H1 (cell line): ENCODE data around the gene RIPOR1. TPM values are rescaled to one million over a fixed set of nuclear protein-coding genes. Genes with fewer than 3 reads are reported as not detected.

ENCODE experiments used
- CTCF ChIA-PET: fragments of 300-600 bp; sonication (Branson Sonifier 250); formaldehyde crosslinking; loops from one replicate; lab custom pipeline; 2021; ENCODE audit not compliant: partially characterized antibody; lab: Charles Lee
- POLR2A ChIA-PET: fragments of 300-600 bp; sonication (Branson Sonifier 250); formaldehyde crosslinking; loops from one replicate; lab custom pipeline; 2021; ENCODE audit warnings: inconsistent platforms; ENCODE audit not compliant: partially characterized antibody; lab: Charles Lee
- DNase-seq, 2 experiments: peaks; one replicate each; pipeline versions ENCODE4 v3.0.0 to v3.0.0-alpha.2; 2010 to 2022; ENCODE audit warnings: low spot score in 2 of 2, low read depth in 1 of 2, mixed read lengths in 1 of 2
- FAIRE-seq: peaks from 2 replicates; lab custom pipeline; 2011; peaks lifted over from hg19 to GRCh38; lab: Jason Lieb, UNC
- H2AFZ ChIP-seq: 2 replicates; pipeline ENCODE4 v1.8.1; 2012; ENCODE audit warnings: low read length, inconsistent platforms
- H2AK5ac ChIP-seq: 2 replicates; pipeline ENCODE4 v1.6.1; 2013; ENCODE audit warnings: low read depth, low read length
- H2BK120ac ChIP-seq: replicated peaks from 2 replicates; pipeline ENCODE3; 2013; ENCODE audit warnings: low read depth, low read length, inconsistent platforms
- H2BK12ac ChIP-seq: 2 replicates; pipeline ENCODE4 v1.6.1; 2013; ENCODE audit warnings: low read depth, low read length
- H2BK15ac ChIP-seq: 2 replicates; pipeline ENCODE4 v1.6.1; 2013; ENCODE audit warnings: low read length
- H2BK20ac ChIP-seq: 2 replicates; pipeline ENCODE4 v1.6.1; 2013; ENCODE audit warnings: low read length
- H2BK5ac ChIP-seq: 2 replicates; pipeline ENCODE4 v1.6.1; 2013; ENCODE audit warnings: low read depth, low read length
- H3K14ac ChIP-seq: 2 replicates; pipeline ENCODE4 v1.6.1; 2013; ENCODE audit warnings: inconsistent platforms; ENCODE audit not compliant: insufficient read length
- H3K18ac ChIP-seq: 2 replicates; pipeline ENCODE4 v1.6.1; 2013; ENCODE audit warnings: low read length; ENCODE audit errors: extremely low read depth
- H3K23ac ChIP-seq: 2 replicates; pipeline ENCODE4 v1.6.1; 2013; ENCODE audit warnings: inconsistent platforms; ENCODE audit not compliant: insufficient read length
- H3K23me2 ChIP-seq: 2 replicates; pipeline ENCODE4 v1.6.1; 2013; ENCODE audit warnings: low read depth, low read length
- H3K27ac ChIP-seq: 2 replicates; pipeline ENCODE4 v1.6.1; 2011; ENCODE audit warnings: low read depth, low read length, inconsistent platforms
- H3K27me3 ChIP-seq, 4 experiments: replicated peaks in 1 of 4; 1 replicate in 1 of 4; 2 replicates in 3 of 4; pipeline versions ENCODE4 v1.6.1 to v1.8.1; 2011 to 2013; ENCODE audit warnings: low read length in 3 of 4, mild to moderate bottlenecking in 3 of 4, inconsistent platforms in 2 of 4, mixed read lengths in 2 of 4, moderate library complexity in 1 of 4; ENCODE audit not compliant: control insufficient read depth in 3 of 4, insufficient read depth in 3 of 4; ENCODE audit errors: extremely low read depth in 1 of 4
- H3K36me3 ChIP-seq, 4 experiments: 2 replicates each; pipeline versions ENCODE4 v1.6.1 to v1.8.1; 2011 to 2013; ENCODE audit warnings: mild to moderate bottlenecking in 4 of 4, low read length in 3 of 4, moderate library complexity in 2 of 4, control low read depth in 1 of 4, inconsistent platforms in 1 of 4; ENCODE audit not compliant: insufficient read depth in 4 of 4, control insufficient read depth in 2 of 4
- H3K4ac ChIP-seq: replicated peaks from 2 replicates; pipeline ENCODE3; 2013; ENCODE audit warnings: low read length, low read depth, mixed read lengths, inconsistent platforms; ENCODE audit not compliant: insufficient read length
- H3K4me1 ChIP-seq, 4 experiments: replicated peaks in 1 of 4; 1 replicate in 1 of 4; 2 replicates in 3 of 4; pipeline versions ENCODE4 v1.6.1 to v1.8.1; 2011 to 2013; ENCODE audit warnings: low read length in 3 of 4, inconsistent platforms in 2 of 4, mixed read lengths in 1 of 4; ENCODE audit not compliant: insufficient read depth in 4 of 4, control insufficient read depth in 3 of 4
- H3K4me2 ChIP-seq, 2 experiments: 2 replicates each; pipeline versions ENCODE4 v1.6.1 to v1.8.1; 2011 to 2013; ENCODE audit warnings: low read depth in 2 of 2, low read length in 2 of 2, control low read depth in 1 of 2, inconsistent platforms in 1 of 2, mild to moderate bottlenecking in 1 of 2; ENCODE audit not compliant: insufficient read depth in 1 of 2
- H3K4me3 ChIP-seq, 4 experiments: fragments of 200-600, 300-600 bp in 1 of 4; sonication (generic), shearing (Covaris generic), sonication (Bioruptor Twin) in 1 of 4; 2 replicates each; pipeline versions ENCODE4 v1.5.1 to v1.8.1; 2011 to 2016; ENCODE audit warnings: low read length in 4 of 4, low read depth in 3 of 4, control low read depth in 2 of 4, inconsistent platforms in 2 of 4, mild to moderate bottlenecking in 2 of 4, mixed read lengths in 1 of 4, moderate library complexity in 1 of 4; ENCODE audit not compliant: insufficient read depth in 2 of 4; ENCODE audit errors: extremely low read depth in 1 of 4
- H3K56ac ChIP-seq: replicated peaks from 2 replicates; pipeline ENCODE3; 2013; ENCODE audit warnings: low read depth, mild to moderate bottlenecking, mixed read lengths, low read length, inconsistent platforms; ENCODE audit not compliant: insufficient read length
- H3K79me1 ChIP-seq: 2 replicates; pipeline ENCODE4 v1.6.1; 2013; ENCODE audit warnings: low read depth, low read length, control low read depth
- H3K79me2 ChIP-seq, 2 experiments: 2 replicates each; pipeline versions ENCODE4 v1.6.1 to v1.8.1; 2012 to 2013; ENCODE audit warnings: low read length in 2 of 2, mild to moderate bottlenecking in 2 of 2, inconsistent platforms in 1 of 2; ENCODE audit not compliant: insufficient read depth in 2 of 2, control insufficient read depth in 1 of 2
- H3K9ac ChIP-seq, 4 experiments: replicated peaks in 1 of 4; 1 replicate in 1 of 4; 2 replicates in 3 of 4; pipeline versions ENCODE4 v1.6.1 to v1.8.1; 2011 to 2013; ENCODE audit warnings: low read depth in 3 of 4, low read length in 3 of 4, control low read depth in 2 of 4, mild to moderate bottlenecking in 2 of 4, moderate library complexity in 2 of 4, inconsistent platforms in 1 of 4; ENCODE audit errors: extremely low read depth in 1 of 4
- H3K9me3 ChIP-seq, 2 experiments: 2 replicates each; pipeline versions ENCODE4 v1.6.1 to v1.8.1; 2012 to 2013; ENCODE audit warnings: mild to moderate bottlenecking in 2 of 2, moderate library complexity in 2 of 2, control low read depth in 1 of 2, inconsistent platforms in 1 of 2, low read depth in 1 of 2, low read length in 1 of 2, mixed read lengths in 1 of 2; ENCODE audit not compliant: insufficient read depth in 2 of 2
- H4K20me1 ChIP-seq, 2 experiments: replicated peaks in 1 of 2; 2 replicates each; pipeline versions ENCODE3 to v1.8.1; 2011 to 2013; ENCODE audit warnings: inconsistent platforms in 2 of 2, low read length in 2 of 2, mild to moderate bottlenecking in 1 of 2; ENCODE audit not compliant: insufficient read depth in 2 of 2, control insufficient read depth in 1 of 2
- H4K5ac ChIP-seq: 2 replicates; pipeline ENCODE4 v1.6.1; 2013; ENCODE audit warnings: low read length, low read depth, mixed read lengths, inconsistent platforms; ENCODE audit not compliant: insufficient read length
- H4K8ac ChIP-seq: 2 replicates; pipeline ENCODE4 v1.8.0; 2013; ENCODE audit warnings: mild to moderate bottlenecking, moderate library complexity, low read length, inconsistent platforms; ENCODE audit not compliant: insufficient read depth; ENCODE audit errors: extremely low read depth
- H4K91ac ChIP-seq: replicated peaks from 2 replicates; pipeline ENCODE3; 2013; ENCODE audit warnings: low read length, mixed read lengths, inconsistent platforms; ENCODE audit not compliant: insufficient read length
- BACH1 ChIP-seq: IDR thresholded peaks from 2 replicates; pipeline ENCODE4 v1.6.1; 2012; ENCODE audit warnings: low read length, improper control_type of control experiment
- CHD2 ChIP-seq: IDR thresholded peaks from 2 replicates; pipeline ENCODE4 v1.6.1; 2012; ENCODE audit warnings: low read length, improper control_type of control experiment
- CREB1 ChIP-seq: IDR thresholded peaks from 2 replicates; pipeline ENCODE4 v1.6.1; 2012; ENCODE audit warnings: inconsistent platforms
- HDAC2 ChIP-seq, 2 experiments: fragments of 300-600 bp in 1 of 2; sonication (generic) in 1 of 2; IDR thresholded peaks; 2 replicates each; pipeline ENCODE4 v1.6.1; 2011 to 2012; ENCODE audit warnings: low read depth in 2 of 2, low read length in 2 of 2, mild to moderate bottlenecking in 2 of 2, moderate library complexity in 2 of 2, borderline replicate concordance in 1 of 2, inconsistent platforms in 1 of 2
- KDM4A ChIP-seq: IDR thresholded peaks from one replicate; pipeline ENCODE4 v1.7.1; 2012; ENCODE audit warnings: low read depth, mild to moderate bottlenecking, moderate library complexity, low read length, inconsistent platforms; ENCODE audit not compliant: severe bottlenecking
- RAD21 ChIP-seq, 2 experiments: IDR thresholded peaks in 1 of 2; conservative IDR thresholded peaks in 1 of 2; 2 replicates each; pipeline ENCODE4 v1.6.1; 2011; ENCODE audit warnings: low read depth in 2 of 2, low read length in 2 of 2, improper control_type of control experiment in 1 of 2, inconsistent platforms in 1 of 2, mild to moderate bottlenecking in 1 of 2, moderate library complexity in 1 of 2
- RBBP5 ChIP-seq: IDR thresholded peaks from 2 replicates; pipeline ENCODE4 v1.7.1; 2012; ENCODE audit warnings: low read depth, mild to moderate bottlenecking, inconsistent platforms, low read length, moderate library complexity, borderline replicate concordance
- RNF2 ChIP-seq: fragments of 200-900, 300-1000 bp; sonication (generic); IDR thresholded peaks from 2 replicates; pipeline ENCODE4 v1.7.1; 2016; ENCODE audit warnings: borderline replicate concordance, low read depth, mild to moderate bottlenecking, antibody characterized with exemption, low read length; ENCODE audit not compliant: poor library complexity, severe bottlenecking; ENCODE audit errors: missing control alignments
- SAP30 ChIP-seq: fragments of 300-600 bp; sonication (generic); IDR thresholded peaks from 2 replicates; pipeline ENCODE4 v1.7.1; 2012; ENCODE audit warnings: low read length, moderate library complexity, mild to moderate bottlenecking, inconsistent platforms; ENCODE audit not compliant: insufficient read depth, insufficient replicate concordance
- SP4 ChIP-seq: IDR thresholded peaks from 2 replicates; pipeline ENCODE4 v1.6.1; 2012; ENCODE audit warnings: low read length, inconsistent platforms
- TCF12 ChIP-seq: IDR thresholded peaks from 2 replicates; pipeline ENCODE4 v1.6.1; 2011; ENCODE audit warnings: low read depth, mild to moderate bottlenecking, low read length
- WGBS, 2 experiments: shearing (Covaris generic) in 1 of 2; methylation state at CpG; one replicate each; pipeline versions ENCODE4 v1.1.6 to v1.1.7; 2013 to 2015; ENCODE audit warnings: low lambda C conversion rate in 2 of 2, mixed read lengths in 2 of 2, inconsistent platforms in 1 of 2, low coverage in 1 of 2, missing lambda C conversion rate in 1 of 2; ENCODE audit not compliant: insufficient replicate concordance in 2 of 2, insufficient coverage in 1 of 2, insufficient read length in 1 of 2; ENCODE audit errors: extremely low coverage in 1 of 2, missing lambda C conversion rate in 1 of 2; 5-methylcytosine and 5-hydroxymethylcytosine counted together
- polyA plus RNA-seq, 7 experiments: library from polyadenylated mRNA; depleted of rRNA in 3 of 7; stranded (reverse) in 5 of 7; unstranded in 2 of 7; fragments of >200 nt in 5 of 7; fragments of 200-250 nt in 2 of 7; gene quantifications; 1 replicate in 5 of 7; 2 replicates in 1 of 7; 4 replicates in 1 of 7; pipeline versions ENCODE4 v1.2.1 to v1.2.3, GENCODE V29; 2011 to 2013; ENCODE audit warnings: missing spikeins in 2 of 7, mixed read lengths in 2 of 7
- total RNA-seq: library from RNA; stranded (reverse); fragmentation: NEBNext Ultra II Directional; extraction: Animal tissue kit (Norgen Biotek cat#: 25700); gene quantifications from 2 replicates; pipeline ENCODE4 v1.2.1, GENCODE V29; 2021

RIPOR1 gene
- total and polyA plus RNA-seq, 2 of the 8 experiments (the other 6 are each of a cell fraction or from before 2014, with no cell fraction given): 2.7 to 10.1 TPM

GRCh38 chr16:67579686-67580085 is 51.1 kb downstream of the RIPOR1 start:
- H4K91ac ChIP-seq: no peak overlapping the region
- DNase-seq: no peak
- H2BK20ac ChIP-seq: no peak overlapping the region
- H2BK120ac ChIP-seq: no peak overlapping the region
- H3K14ac ChIP-seq: no peak overlapping the region
- POLR2A ChIA-PET: interaction anchor here (0.6 to 2.1 kb wide), 3 partner anchors 9 to 17 kb away, joined by 3 to 6 read pairs (median 3); partner anchors contain the start of gene CTCF
- H3K79me2 ChIP-seq: peaks cover 0 to 52% of the 10 kb centered on the region in 2 experiments; a peak in 3 of 4 replicates
- H4K5ac ChIP-seq: no peak overlapping the region
- H2AFZ ChIP-seq: no peak overlapping the region
- no peak overlapping the region for H3K56ac ChIP-seq
- no peak overlapping the region for H2BK12ac ChIP-seq
- H3K27me3 ChIP-seq: no peaks in the 10 kb centered on the region
- H2BK15ac ChIP-seq: no peak overlapping the region
- CTCF ChIA-PET: interaction anchor here (1.9 to 2.0 kb wide), 2 partner anchors 12 to 17 kb away, joined by 6 to 7 read pairs; partner anchors contain the start of gene CTCF
- H3K4ac ChIP-seq: no peak overlapping the region
- H3K4me3 ChIP-seq: no peak overlapping the region
- peaks cover 2 to 14% (median 4%) of the 10 kb centered on the region in 4 experiments; a peak in 1 of 8 replicates for H3K36me3 ChIP-seq
- no peak overlapping the region for H4K8ac ChIP-seq
- H3K4me1 ChIP-seq: no peaks in the 10 kb centered on the region
- H3K27ac ChIP-seq: no peak overlapping the region
- no peaks in the 10 kb centered on the region for H3K9me3 ChIP-seq
- no peak overlapping the region for H3K18ac ChIP-seq
- H3K9ac ChIP-seq: no peak overlapping the region
- FAIRE-seq: no peak
- no peak overlapping the region for H2AK5ac ChIP-seq
- no peak overlapping the region for H3K23ac ChIP-seq
- WGBS, 2 experiments: 93% methylated on average over 4 of the region's 4 CpGs; no CpG with 5 or more reads in 1 of the 2 experiments
- H3K4me2 ChIP-seq: no peak overlapping the region
- H3K79me1 ChIP-seq: peaks cover 10% of the 10 kb centered on the region; the same call in 1 of the 2 replicates
- no peaks in the 10 kb centered on the region for H4K20me1 ChIP-seq
- H2BK5ac ChIP-seq: no peak overlapping the region
- H3K23me2 ChIP-seq: no peaks in the 10 kb centered on the region
- TF ChIP-seq SP4 (no peak), BACH1 (no peak), RNF2 (no peak), RBBP5 (no peak), CREB1 (no peak), HDAC2 (IDR thresholded peaks at IDR 0.05; ENCODE audit: borderline replicate concordance in 1 of 2, low read depth in 2 of 2, low read length in 2 of 2) (no peak), CHD2 (no peak), SAP30 (no peak), KDM4A (no peak), RAD21 (IDR thresholded peaks at IDR 0.05 in 1 of 2, conservative IDR thresholded peaks at IDR 0.05 in 1 of 2; ENCODE audit: low read depth in 2 of 2, low read length in 2 of 2) (no peak), TCF12 (no peak)
